T47D (cell line): ENCODE results near the gene PARK7.

Source experiments
- DNase-seq, 2 experiments: peaks; one replicate each; pipeline versions ENCODE4 v3.0.0 to v3.0.0-alpha.2; 2011 to 2012; ENCODE audit warnings: low read depth in 1 of 2, low spot score in 1 of 2
- JUND ChIP-seq: IDR thresholded peaks from 2 replicates; pipeline ENCODE4 v1.6.1; 2012; ENCODE audit warnings: low read depth
- in situ Hi-C: cut with HindIII; loops from 2 replicates; pipeline ENCODE4 v1.10.0; 2016; ENCODE audit warnings: low sequenced_read_pairs, low pct_unique_long_range_greater_than_20kb

The PARK7 gene

GRCh38 chr1:8026976-8027747 lies 65.7 kb downstream of the PARK7 start:
- in situ Hi-C loops = no loop called here
- no peak for DNase-seq
- no peak for TF ChIP-seq JUND

GRCh38 chr1:8027748-8028570 lies 66.4 kb downstream of the PARK7 start:
- TF ChIP-seq JUND = no peak
- DNase-seq = no peak
- in situ Hi-C loops = no loop called here

GRCh38 chr1:8028571-8028910 lies 67.0 kb downstream of the PARK7 start:
- in situ Hi-C loops = no loop called here
- no peak for DNase-seq
- no peak for TF ChIP-seq JUND

- in situ Hi-C loops = no loop called here
- TF ChIP-seq JUND = no peak
- peak in 1 of 2 experiments; percentile 54 for DNase-seq
Observed at GRCh38 chr1:8031176-8031785, 69.8 kb downstream of the PARK7 start.

GRCh38 chr1:8032366-8032910 lies 70.9 kb downstream of the PARK7 start:
- no peak for DNase-seq
- in situ Hi-C loops = no loop called here

GRCh38 chr1:8033322-8033721 lies 71.8 kb downstream of the PARK7 start:
- DNase-seq = no peak
- in situ Hi-C loops = no loop called here
- TF ChIP-seq JUND = no peak

More at GRCh38 chr1:8032366-8032910, 70.9 kb downstream of the PARK7 start:
- no peak for TF ChIP-seq JUND
